Adipose tissue (tissue), 3 donors: ENCODE results near the gene DHCR24. TPM values are rescaled to one million over a fixed set of nuclear protein-coding genes. Genes with fewer than 3 reads are reported as not detected.

ENCODE experiments used
- polyA plus RNA-seq, 3 donors: library from polyadenylated mRNA; stranded (reverse); fragments of 200-250 nt; gene quantifications; one replicate each; pipeline ENCODE4 v1.2.3, GENCODE V29; 2013
- donor health status: healthy with polysubstance abuse.
- donor health status: Bipolar disorder and iron deficiency.
- donor health status: healthy.

The DHCR24 gene
- polyA plus RNA-seq, 3 donors: 28.5 to 131 (median 36.3) TPM

Other genes with a start within 250 kb of the DHCR24 start
- under 1 TPM; 0.22 to 0.33 (median 0.28) TPM for gene MROH7, start 245.4 kb downstream of the DHCR24 start, polyA plus RNA-seq
- gene TTC4, start 171.3 kb downstream of the DHCR24 start, polyA plus RNA-seq: 10 to 100 TPM in 2 of 3 donors, 1 to 10 TPM in 1; 8.1 to 13.5 (median 13.1) TPM
- 1 to 10 TPM in 2 of 3 donors, under 1 TPM in 1; 0.11 to 2.0 (median 1.7) TPM for gene PARS2, start 122.7 kb downstream of the DHCR24 start, polyA plus RNA-seq
- 1 to 10 TPM in 2 of 3 donors, not detected in 1; 1.2 to 6.3 TPM for gene TTC22, start 85.9 kb downstream of the DHCR24 start, polyA plus RNA-seq
- 1 to 10 TPM in 1 of 3 donors, under 1 TPM in 2; 0.45 to 3.1 (median 0.70) TPM for gene TMEM61, start 93.4 kb upstream of the DHCR24 start, polyA plus RNA-seq
- gene BSND, start 111.7 kb upstream of the DHCR24 start, polyA plus RNA-seq: under 1 TPM in 1 of 3 donors, not detected in 2; 0.02 TPM
- 1 to 10 TPM in 1 of 3 donors, under 1 TPM in 1, not detected in 1; 0.34 to 3.7 TPM for gene PCSK9, start 152.4 kb upstream of the DHCR24 start, polyA plus RNA-seq